ENCODE measurements around the gene TNS4. TPM values are rescaled to one million over a fixed set of nuclear protein-coding genes. Genes with fewer than 3 reads are reported as not detected.

TNS4 gene
- total and polyA plus RNA-seq, 2 of the 4 experiments (the other 2 are of a cell fraction): not detected

GRCh38 chr17:40454613-40454995 lies 46.8 kb downstream of the TNS4 start:
- H4K5ac ChIP-seq (ENCODE audit: low read depth, low read length): no peak overlapping the region
- TF ChIP-seq POLR2A (IDR thresholded peaks at IDR 0.05; ENCODE audit: low read depth, low read length): no peak
- no peak for TF ChIP-seq RFX5 (IDR thresholded peaks at IDR 0.05; ENCODE audit: low read depth, low read length)
- TF ChIP-seq CEBPB (IDR thresholded peaks at IDR 0.05; ENCODE audit: low read depth, low read length): no peak
- no peak for TF ChIP-seq MAZ (IDR thresholded peaks at IDR 0.05; ENCODE audit: borderline replicate concordance, low read depth, low read length)
- WGBS, 2 experiments (ENCODE audit: extremely low coverage in 2 of 2, insufficient read length in 1 of 2): no CpG with 5 or more reads among the region's 2 CpGs
- no peak overlapping the region for H3K4me3 ChIP-seq (ENCODE audit: insufficient read depth, low read depth, low read length)
- H4K8ac ChIP-seq (ENCODE audit: low read depth in 2 of 2, low read length in 2 of 2): peak overlapping the region in 1 of 2 experiments; percentile 9; a peak in 1 of 4 replicates
- no peak overlapping the region for H3K4me2 ChIP-seq (ENCODE audit: low read depth, low read length)
- H3K23ac ChIP-seq (ENCODE audit: low read depth, low read length): 0 out of 2 replicates have a peak overlapping the region, but pooled peaks have one; percentile 68
- H3K4me1 ChIP-seq (ENCODE audit: control insufficient read depth, insufficient read depth, low read length): peaks cover 58% of the 10 kb centered on the region
- BruUV-seq (replicated peaks): no TSS peak
- H2BK120ac ChIP-seq (ENCODE audit: low read depth, low read length): no peak overlapping the region
- in situ Hi-C loops (cut with MboI; ENCODE audit: low sequenced_read_pairs) (no loop called here), intact Hi-C loops (cut with micrococcal nuclease) (no loop called here), dilution Hi-C loops (cut with HindIII; ENCODE audit: low sequenced_read_pairs, unreplicated experiment) (no loop called here)
- H3K4ac ChIP-seq (ENCODE audit: low read depth, low read length): no peak overlapping the region
- peak overlapping the region; percentile 31 for H2BK5ac ChIP-seq (ENCODE audit: low read depth, low read length, poor library complexity, severe bottlenecking)
- peaks cover 80% of the 10 kb centered on the region for H4K20me1 ChIP-seq (ENCODE audit: insufficient read depth, low read length)
- H3K27ac ChIP-seq (ENCODE audit: insufficient read depth, low read length): 0 out of 2 replicates have a peak overlapping the region, but pooled peaks have one; percentile 33
- H3K27me3 ChIP-seq (ENCODE audit: control insufficient read depth, insufficient read depth, low read length): no peaks in the 10 kb centered on the region
- H3K9me1 ChIP-seq (ENCODE audit: insufficient read depth, low read length): peaks cover 60% of the 10 kb centered on the region
- H2BK15ac ChIP-seq (ENCODE audit: low read depth, low read length): no peak overlapping the region
- no peak overlapping the region for H2AK5ac ChIP-seq (ENCODE audit: low read depth, low read length)
- H3K14ac ChIP-seq (replicated peaks; ENCODE audit: low read depth, low read length): no peak overlapping the region
- POLR2A ChIA-PET (ENCODE audit: unreplicated experiment): no interaction called here
- no peak overlapping the region for H3K56ac ChIP-seq (ENCODE audit: extremely low read depth, insufficient read depth, low read length)
- H2AK9ac ChIP-seq (replicated peaks; ENCODE audit: low read depth, low read length, poor library complexity): no peak overlapping the region
- CTCF ChIA-PET: no interaction called here
- no peak overlapping the region for H3K9ac ChIP-seq (ENCODE audit: low read depth, low read length)
- H2BK20ac ChIP-seq (ENCODE audit: low read depth, low read length): no peak overlapping the region
- H4K91ac ChIP-seq (ENCODE audit: insufficient read depth, low read depth, low read length): no peak overlapping the region
- no peak for ATAC-seq (ENCODE audit: low read depth)
- no peak overlapping the region for H3K18ac ChIP-seq (ENCODE audit: low read depth, low read length)
- H3K36me3 ChIP-seq (ENCODE audit: control insufficient read depth, insufficient read depth, low read length): peaks cover 74% of the 10 kb centered on the region
- H3K79me1 ChIP-seq (ENCODE audit: low read depth in 1 of 2, low read length in 2 of 2): peaks cover 21 to 83% of the 10 kb centered on the region in 2 experiments
- no peaks in the 10 kb centered on the region for H3K9me3 ChIP-seq (ENCODE audit: control insufficient read depth, insufficient read depth, low read length)
- peak overlapping the region; percentile 24 for H2AFZ ChIP-seq (replicated peaks; ENCODE audit: low read length, poor library complexity)
- DNase-seq: no peak
